Body of pancreas (tissue), 4 donors: ENCODE measurements around the gene DLG2. TPM values are rescaled to one million over a fixed set of nuclear protein-coding genes. Genes with fewer than 3 reads are reported as not detected.

Source experiments
- ATAC-seq: fragments of 150-250 bp; one replicate; pipeline ENCODE4 v1.9.1; 2016
- DNase-seq, 4 donors: peaks; one replicate each; pipeline ENCODE4 v3.0.0-alpha.2; 2019
- H3K27ac ChIP-seq, 4 donors: fragments of 200-600 bp; sonication (generic); 1 replicate in 3 of 4; 2 replicates in 1 of 4; pipeline versions ENCODE4 v1.5.1 to v1.6.1; 2016 to 2019; ENCODE audit warnings: mild to moderate bottlenecking in 1 of 4, mixed read lengths in 1 of 4, moderate library complexity in 1 of 4
- H3K27me3 ChIP-seq, 2 donors: fragments of 200-600 bp; sonication (generic); one replicate each; pipeline ENCODE4 v1.6.0; 2016; ENCODE audit warnings: mild to moderate bottlenecking in 1 of 2
- H3K36me3 ChIP-seq, 2 donors: fragments of 200-600 bp; sonication (generic); replicated peaks in 1 of 2; 2 replicates each; pipeline ENCODE4 v1.5.1; 2016; ENCODE audit warnings: low read depth in 2 of 2; ENCODE audit not compliant: insufficient read depth in 1 of 2
- H3K4me1 ChIP-seq: fragments of 200-600 bp; sonication (generic); one replicate; pipeline ENCODE4 v1.6.0; 2016
- H3K4me3 ChIP-seq, 2 donors: fragments of 200-600 bp; sonication (generic); 1 replicate in 1 of 2; 2 replicates in 1 of 2; pipeline ENCODE4 v1.5.1; 2016 to 2019
- H3K9me3 ChIP-seq, 3 donors: fragments of 200-600 bp; sonication (generic); 1 replicate in 2 of 3; 2 replicates in 1 of 3; pipeline ENCODE4 v1.5.1; 2016
- CTCF ChIP-seq, 7 experiments: fragments of 450-650 bp in 4 of 7; fragments of 200-600 bp in 3 of 7; sonication (generic) in 3 of 7; IDR thresholded peaks; one replicate each; pipeline ENCODE4 v1.5.1; 2016 to 2019; ENCODE audit warnings: antibody characterized with exemption in 7 of 7
- POLR2A ChIP-seq, 3 donors: fragments of 450-650 bp; IDR thresholded peaks; one replicate each; pipeline ENCODE4 v1.6.1; 2016; ENCODE audit warnings: antibody characterized with exemption in 3 of 3, mild to moderate bottlenecking in 2 of 3
- WGBS, 2 donors: methylation state at CpG; one replicate each; pipeline ENCODE4 v1.1.5; 2017; 5-methylcytosine and 5-hydroxymethylcytosine counted together
- intact Hi-C: fragments of 100-400 bp; cut with DNase I; formaldehyde crosslinking; loops from one replicate; pipeline ENCODE4 v1.15.1; 2023
- total RNA-seq, 2 donors: library from RNA; depleted of rRNA; stranded (reverse); fragments of >200 nt; gene quantifications; one replicate each; pipeline ENCODE4 v1.1.0, GENCODE V29; 2016

The DLG2 gene
- total RNA-seq, 2 donors from 2014 or later: 6.0 to 13.2 TPM

- 90% methylated on average over 8 of the region's 8 CpGs for WGBS, 2 donors
- TF ChIP-seq CTCF (IDR thresholded peaks at IDR 0.05): no peak
- no peak for TF ChIP-seq POLR2A (IDR thresholded peaks at IDR 0.05)
- Histone ChIP-seq H3K4me3 (no peak overlapping the region), H3K27me3 (no peaks in the 10 kb centered on the region), H3K27ac (no peak overlapping the region), H3K4me1 (peaks cover 10% of the 10 kb centered on the region), H3K36me3 (no peaks in the 10 kb centered on the region), H3K9me3 (no peaks in the 10 kb centered on the region)
- DNase-seq: no peak
- no peak for ATAC-seq
- intact Hi-C loops: no loop called here
These were observed 1933.7 kb downstream of the DLG2 start for GRCh38 chr11:83693306-83693992.

- TF ChIP-seq CTCF (IDR thresholded peaks at IDR 0.05) (no peak), POLR2A (IDR thresholded peaks at IDR 0.05) (no peak)
- Histone ChIP-seq H3K9me3 (no peaks in the 10 kb centered on the region), H3K27me3 (no peaks in the 10 kb centered on the region), H3K4me3 (no peak overlapping the region), H3K36me3 (no peaks in the 10 kb centered on the region), H3K4me1 (peaks cover 10% of the 10 kb centered on the region), H3K27ac (no peak overlapping the region)
- ATAC-seq (no peak), DNase-seq (no peak)
- WGBS, 2 donors: 77 to 91% methylated on average over 1 of the region's 1 CpG
- intact Hi-C loops: no loop called here
These were observed 1934.5 kb downstream of the DLG2 start for GRCh38 chr11:83692675-83693074.

GRCh38 chr11:83691451-83691950 lies 1935.6 kb downstream of the DLG2 start:
- H3K27ac ChIP-seq: peak overlapping the region in 1 of 4 donors; percentile 24
- H3K36me3 ChIP-seq: no peaks in the 10 kb centered on the region
- WGBS, 2 donors: 17% methylated on average over 9 of the region's 9 CpGs
- ATAC-seq (peak; percentile 94), DNase-seq (peak; percentile 25 to 63 (median 48))
- H3K4me1 ChIP-seq: peaks cover 10% of the 10 kb centered on the region
- intact Hi-C loops: no loop called here
- H3K27me3 ChIP-seq: no peaks in the 10 kb centered on the region
- no peak overlapping the region for H3K4me3 ChIP-seq
- H3K9me3 ChIP-seq: no peaks in the 10 kb centered on the region
- TF ChIP-seq POLR2A (IDR thresholded peaks at IDR 0.05) (no peak), CTCF (IDR thresholded peaks at IDR 0.05) (no peak)

GRCh38 chr11:83689144-83689780 lies 1937.9 kb downstream of the DLG2 start:
- no peaks in the 10 kb centered on the region for H3K27me3 ChIP-seq
- no peak overlapping the region for H3K27ac ChIP-seq
- ATAC-seq: no peak
- 93 to 96% methylated on average over 1 of the region's 1 CpG for WGBS, 2 donors
- H3K36me3 ChIP-seq: no peaks in the 10 kb centered on the region
- peaks cover 10% of the 10 kb centered on the region for H3K4me1 ChIP-seq
- no peak for DNase-seq
- H3K4me3 ChIP-seq: no peak overlapping the region
- intact Hi-C loops: no loop called here
- no peaks in the 10 kb centered on the region for H3K9me3 ChIP-seq
- TF ChIP-seq POLR2A (IDR thresholded peaks at IDR 0.05) (no peak), CTCF (IDR thresholded peaks at IDR 0.05) (no peak)
